Thyroid gland (tissue), 4 donors: ENCODE results near the gene BICD1. TPM values are rescaled to one million over a fixed set of nuclear protein-coding genes. Genes with fewer than 3 reads are reported as not detected.

ENCODE experiments used
- DNase-seq, 2 donors: peaks; one replicate each; pipeline ENCODE4 v3.0.0-alpha.2; 2019
- H3K27ac ChIP-seq, 3 donors: fragments of 200-600 bp; sonication (generic); 1 replicate in 2 of 3; 2 replicates in 1 of 3; pipeline ENCODE4 v1.5.1; 2016 to 2019; ENCODE audit warnings: mild to moderate bottlenecking in 1 of 3, moderate library complexity in 1 of 3
- H3K27me3 ChIP-seq: fragments of 200-600 bp; sonication (generic); one replicate; pipeline ENCODE4 v1.5.1; 2019
- H3K36me3 ChIP-seq, 2 donors: fragments of 200-600 bp; sonication (generic); one replicate each; pipeline ENCODE4 v1.5.1; 2016 to 2019
- H3K4me1 ChIP-seq, 2 donors: fragments of 200-600 bp; sonication (generic); one replicate each; pipeline ENCODE4 v1.5.1; 2017 to 2019
- H3K4me3 ChIP-seq, 3 donors: fragments of 200-600 bp; sonication (generic); replicated peaks in 1 of 3; 1 replicate in 2 of 3; 2 replicates in 1 of 3; pipeline ENCODE4 v1.5.1; 2016; ENCODE audit warnings: mild to moderate bottlenecking in 1 of 3
- H3K9me3 ChIP-seq: fragments of 200-600 bp; sonication (generic); one replicate; pipeline ENCODE4 v1.5.1; 2017
- POLR2A ChIP-seq, 2 donors: fragments of 450-650 bp; IDR thresholded peaks; one replicate each; pipeline ENCODE4 v1.6.1; 2017; ENCODE audit warnings: antibody characterized with exemption in 2 of 2, mild to moderate bottlenecking in 2 of 2, moderate library complexity in 1 of 2
- WGBS, 2 donors: methylation state at CpG; one replicate each; pipeline ENCODE4 v1.1.5; 2017; 5-methylcytosine and 5-hydroxymethylcytosine counted together
- intact Hi-C: fragments of 100-400 bp; cut with DNase I; formaldehyde crosslinking; loops from one replicate; pipeline ENCODE4 v1.15.1; 2023
- total RNA-seq, 4 donors: library from RNA; depleted of rRNA; stranded (reverse); fragments of >200 nt; gene quantifications; one replicate each; pipeline ENCODE4 v1.2.3, GENCODE V29; 2016
- TF ChIP-seq, protein P1 (sequence below), 6 experiments: fragments of 200-600 bp in 3 of 6; fragments of 450-650 bp in 3 of 6; sonication (generic) in 3 of 6; IDR thresholded peaks; one replicate each; pipeline ENCODE4 v1.5.1; 2016 to 2019; ENCODE audit warnings: antibody characterized with exemption in 6 of 6, mild to moderate bottlenecking in 2 of 6, inconsistent platforms in 1 of 6, moderate library complexity in 1 of 6

The BICD1 gene
- total RNA-seq, 4 donors from 2014 or later = 16.7 to 33.7 (median 24.7) TPM

DNA sequence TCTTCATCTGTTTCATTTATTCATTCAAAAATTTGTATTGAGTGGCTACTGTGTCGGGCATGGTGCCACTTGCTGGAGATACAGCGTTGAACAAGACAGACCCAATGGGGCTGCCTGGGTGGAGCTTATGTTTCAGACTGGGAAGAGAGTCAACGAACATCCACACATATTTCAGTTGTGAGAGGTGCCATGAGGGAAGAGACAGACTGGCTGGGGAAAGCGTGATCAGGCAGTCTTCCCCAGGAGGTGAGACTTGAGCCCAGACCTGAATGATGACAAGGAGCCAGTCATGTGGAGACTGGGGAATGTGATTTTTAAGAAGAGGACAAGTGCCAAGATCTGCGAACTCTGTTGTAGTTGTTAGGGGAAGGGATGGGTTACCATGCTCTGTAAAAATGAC, 12.2 kb downstream of the BICD1 start:
- H3K27ac ChIP-seq = no peak overlapping the region
- H3K27me3 ChIP-seq = no peaks in the 10 kb centered on the region
- no peak for DNase-seq
- no peaks in the 10 kb centered on the region for H3K36me3 ChIP-seq
- H3K4me3 ChIP-seq = no peak overlapping the region
- no peaks in the 10 kb centered on the region for H3K9me3 ChIP-seq
- intact Hi-C loops = no loop called here
- 88 to 91% methylated on average over 5 of the region's 5 CpGs for WGBS, 2 donors
- H3K4me1 ChIP-seq = peaks cover 10 to 11% of the 10 kb centered on the region in 2 donors
- TF ChIP-seq, protein P1, sequence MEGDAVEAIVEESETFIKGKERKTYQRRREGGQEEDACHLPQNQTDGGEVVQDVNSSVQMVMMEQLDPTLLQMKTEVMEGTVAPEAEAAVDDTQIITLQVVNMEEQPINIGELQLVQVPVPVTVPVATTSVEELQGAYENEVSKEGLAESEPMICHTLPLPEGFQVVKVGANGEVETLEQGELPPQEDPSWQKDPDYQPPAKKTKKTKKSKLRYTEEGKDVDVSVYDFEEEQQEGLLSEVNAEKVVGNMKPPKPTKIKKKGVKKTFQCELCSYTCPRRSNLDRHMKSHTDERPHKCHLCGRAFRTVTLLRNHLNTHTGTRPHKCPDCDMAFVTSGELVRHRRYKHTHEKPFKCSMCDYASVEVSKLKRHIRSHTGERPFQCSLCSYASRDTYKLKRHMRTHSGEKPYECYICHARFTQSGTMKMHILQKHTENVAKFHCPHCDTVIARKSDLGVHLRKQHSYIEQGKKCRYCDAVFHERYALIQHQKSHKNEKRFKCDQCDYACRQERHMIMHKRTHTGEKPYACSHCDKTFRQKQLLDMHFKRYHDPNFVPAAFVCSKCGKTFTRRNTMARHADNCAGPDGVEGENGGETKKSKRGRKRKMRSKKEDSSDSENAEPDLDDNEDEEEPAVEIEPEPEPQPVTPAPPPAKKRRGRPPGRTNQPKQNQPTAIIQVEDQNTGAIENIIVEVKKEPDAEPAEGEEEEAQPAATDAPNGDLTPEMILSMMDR (IDR thresholded peaks at IDR 0.05) = no peak
- TF ChIP-seq POLR2A (IDR thresholded peaks at IDR 0.05) = no peak

DNA sequence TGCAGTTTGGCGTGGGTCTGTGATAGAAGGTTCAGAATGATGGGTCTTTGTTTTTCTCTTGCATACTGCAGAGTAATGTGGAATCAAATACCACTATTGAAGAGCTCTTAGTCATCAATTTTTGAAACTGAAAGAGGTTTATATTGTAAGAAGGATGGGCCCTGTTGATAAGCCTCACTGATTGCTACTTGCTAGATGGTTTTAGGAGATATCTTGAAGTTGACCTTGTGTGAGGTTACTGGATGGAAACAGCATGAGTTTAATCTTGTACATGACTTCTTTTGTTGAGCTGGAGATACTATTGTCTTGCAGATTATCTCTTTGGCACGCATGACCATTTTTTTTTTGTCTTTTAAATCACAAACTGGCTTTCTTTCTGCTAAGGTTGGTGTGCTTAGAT, 13.8 kb downstream of the BICD1 start:
- intact Hi-C loops = no loop called here
- TF ChIP-seq, protein P1 (IDR thresholded peaks at IDR 0.05) = no peak
- TF ChIP-seq POLR2A (IDR thresholded peaks at IDR 0.05) = no peak
- Histone ChIP-seq H3K27ac (no peak overlapping the region), H3K9me3 (no peaks in the 10 kb centered on the region), H3K27me3 (no peaks in the 10 kb centered on the region), H3K4me3 (no peak overlapping the region), H3K4me1 (peaks cover 5 to 8% of the 10 kb centered on the region in 2 donors), H3K36me3 (no peaks in the 10 kb centered on the region)
- 78 to 84% methylated on average over 2 of the region's 2 CpGs for WGBS, 2 donors
- no peak for DNase-seq

DNA sequence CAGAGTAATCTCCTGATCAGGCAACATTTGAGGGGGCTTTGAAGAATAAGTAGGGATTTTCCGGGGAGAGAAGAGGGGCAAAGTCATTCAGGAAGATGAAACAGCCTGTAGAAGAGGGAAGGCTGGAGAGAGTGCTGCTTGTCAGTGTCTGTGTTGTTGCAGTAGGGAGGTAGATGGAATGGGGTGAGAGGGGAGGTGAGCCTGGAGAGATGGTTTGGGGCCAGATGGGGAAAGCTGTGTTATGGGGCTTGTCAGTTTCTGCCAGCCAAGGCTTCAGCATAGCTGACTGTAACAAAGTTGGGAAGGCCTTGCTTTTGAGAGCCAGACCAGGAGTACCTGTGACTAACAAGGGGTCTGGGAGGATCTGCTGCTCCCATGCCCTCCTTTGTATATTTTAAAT, 18.0 kb downstream of the BICD1 start:
- DNase-seq = no peak
- intact Hi-C loops = no loop called here
- Histone ChIP-seq H3K27ac (no peak overlapping the region), H3K27me3 (no peaks in the 10 kb centered on the region), H3K4me1 (no peaks in the 10 kb centered on the region), H3K4me3 (no peak overlapping the region), H3K9me3 (no peaks in the 10 kb centered on the region), H3K36me3 (no peaks in the 10 kb centered on the region)
- WGBS, 2 donors = 74 to 75% methylated on average over 1 of the region's 1 CpG
- TF ChIP-seq, protein P1 (IDR thresholded peaks at IDR 0.05) = no peak
- no peak for TF ChIP-seq POLR2A (IDR thresholded peaks at IDR 0.05)

DNA sequence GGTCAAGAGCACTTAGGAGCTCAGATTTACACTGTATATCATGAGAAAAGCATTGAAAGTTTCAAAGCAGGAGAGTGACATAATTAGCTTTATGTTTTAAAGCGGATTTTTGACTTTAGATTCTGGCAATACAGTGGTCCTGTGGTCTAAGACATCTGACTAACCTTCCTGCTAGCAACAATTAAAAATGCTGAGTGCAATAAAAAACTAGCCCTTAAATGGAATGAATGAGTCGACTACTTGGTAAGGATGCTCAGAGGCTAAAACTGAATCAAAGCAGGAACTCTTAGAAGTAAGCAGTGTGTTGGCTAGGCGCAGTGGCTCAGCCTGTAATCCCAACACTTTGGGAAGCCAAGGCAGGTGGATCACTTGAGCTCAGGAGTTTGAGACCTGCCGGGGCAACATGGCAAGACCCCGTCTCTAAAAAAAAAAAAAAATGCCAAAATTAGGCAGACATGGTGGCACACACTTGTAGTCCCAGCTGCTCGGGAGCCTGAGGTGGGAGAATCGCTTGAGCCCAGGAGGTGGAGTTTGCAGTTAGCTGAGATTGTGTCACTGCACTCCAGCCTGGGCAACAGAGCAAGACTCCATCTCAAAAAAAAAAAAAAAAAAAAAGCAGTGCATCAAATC, 18.9 kb downstream of the BICD1 start:
- Histone ChIP-seq H3K4me1 (no peaks in the 10 kb centered on the region), H3K4me3 (no peak overlapping the region), H3K36me3 (no peaks in the 10 kb centered on the region), H3K27ac (no peak overlapping the region), H3K9me3 (no peaks in the 10 kb centered on the region), H3K27me3 (no peaks in the 10 kb centered on the region)
- no peak for DNase-seq
- WGBS, 2 donors = 87 to 90% methylated on average over 7 of the region's 7 CpGs
- intact Hi-C loops = no loop called here
- TF ChIP-seq POLR2A (IDR thresholded peaks at IDR 0.05) = no peak
- TF ChIP-seq, protein P1 (IDR thresholded peaks at IDR 0.05) = no peak

DNA sequence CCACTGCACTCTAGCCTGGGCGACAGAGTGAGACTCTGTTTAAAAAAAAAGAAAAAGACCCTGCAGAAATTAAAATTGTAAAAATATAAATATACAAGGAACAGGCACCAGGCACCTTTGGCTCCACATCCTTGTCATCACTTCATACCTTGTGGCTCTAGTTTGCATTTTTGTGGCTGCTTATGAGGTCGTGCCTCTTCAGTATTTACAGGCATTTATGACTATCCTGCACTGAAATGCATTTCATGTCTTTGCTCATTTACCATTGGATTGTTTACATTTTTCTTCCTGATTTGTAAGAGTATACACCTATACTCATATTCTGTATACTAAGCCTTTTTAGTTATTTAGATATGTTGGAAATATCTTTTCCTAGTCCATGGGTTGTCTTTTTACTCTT, 20.1 kb downstream of the BICD1 start:
- DNase-seq = no peak
- intact Hi-C loops = no loop called here
- 88 to 93% methylated on average over 2 of the region's 2 CpGs for WGBS, 2 donors

More for the DNA sequence above, 20.1 kb downstream of the BICD1 start:
- Histone ChIP-seq H3K4me3 (no peak overlapping the region), H3K27me3 (no peaks in the 10 kb centered on the region), H3K4me1 (no peaks in the 10 kb centered on the region), H3K9me3 (no peaks in the 10 kb centered on the region), H3K36me3 (no peaks in the 10 kb centered on the region), H3K27ac (no peak overlapping the region)
- TF ChIP-seq, protein P1 (IDR thresholded peaks at IDR 0.05) = no peak
- no peak for TF ChIP-seq POLR2A (IDR thresholded peaks at IDR 0.05)
